ENCODE results near the gene CILP. TPM values are rescaled to one million over a fixed set of nuclear protein-coding genes. Genes with fewer than 3 reads are reported as not detected.

The CILP gene
- total RNA-seq, 2 experiments from 2014 or later: 0.06 TPM; not detected in 1

DNA sequence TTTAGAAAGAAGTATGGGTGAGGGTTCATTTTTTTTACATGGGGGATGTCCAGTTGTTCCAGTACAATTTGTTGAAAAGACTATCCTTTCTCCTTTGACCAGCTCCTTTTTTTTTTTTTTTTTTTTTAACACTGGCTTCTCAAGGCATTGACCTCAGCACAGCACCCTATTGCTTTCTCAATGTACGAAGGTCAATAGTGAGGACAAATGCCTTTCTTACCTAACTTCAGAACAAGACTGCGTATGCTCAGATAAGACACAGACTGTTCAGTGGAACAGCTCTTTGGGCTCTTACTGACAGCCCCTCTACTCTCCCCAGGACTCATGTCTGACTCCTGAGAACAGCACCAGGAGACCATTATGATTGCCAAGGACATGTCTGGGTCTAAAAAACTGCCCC is 10.4 kb upstream of the CILP start:
- H3K79me2 ChIP-seq (ENCODE audit: insufficient read depth, low read depth, low read length): no peaks in the 10 kb centered on the region
- H3K9me2 ChIP-seq (ENCODE audit: insufficient read depth, low read length): no peaks in the 10 kb centered on the region
- no peak overlapping the region for H3K4me2 ChIP-seq (ENCODE audit: low read length)
- H4K20me1 ChIP-seq (ENCODE audit: insufficient read depth, low read length): no peaks in the 10 kb centered on the region
- TF ChIP-seq CTCF (conservative IDR thresholded peaks at IDR 0.05; ENCODE audit: low read length) (no peak), EZH2phosphoT487 (IDR thresholded peaks at IDR 0.05; ENCODE audit: borderline replicate concordance, low read depth, low read length) (no peak)
- intact Hi-C loops (cut with micrococcal nuclease; ENCODE audit: unreplicated experiment): no loop called here
- H3K27ac ChIP-seq (ENCODE audit: low read depth, low read length, poor library complexity, severe bottlenecking): no peak overlapping the region
- BruUV-seq (replicated peaks): no TSS peak
- ChIA-PET POLR2A (no interaction called here), CTCF (ENCODE audit: unreplicated experiment) (interaction anchor here (0.6 kb wide), 1 partner anchor 59 kb away, joined by 3 read pairs; no protein-coding TSS in a partner anchor)
- H3K4me3 ChIP-seq (ENCODE audit: low read depth, low read length, poor library complexity, severe bottlenecking): no peak overlapping the region
- no peak overlapping the region for H2AFZ ChIP-seq (ENCODE audit: low read length)
- no peaks in the 10 kb centered on the region for H3K36me3 ChIP-seq (ENCODE audit: insufficient read depth, low read length)
- no peaks in the 10 kb centered on the region for H3K9me3 ChIP-seq (ENCODE audit: low read length)
- H3K4me1 ChIP-seq (ENCODE audit: insufficient read depth, low read length, poor library complexity, severe bottlenecking): no peaks in the 10 kb centered on the region
- DNase-seq (ENCODE audit: low spot score): no peak

DNA sequence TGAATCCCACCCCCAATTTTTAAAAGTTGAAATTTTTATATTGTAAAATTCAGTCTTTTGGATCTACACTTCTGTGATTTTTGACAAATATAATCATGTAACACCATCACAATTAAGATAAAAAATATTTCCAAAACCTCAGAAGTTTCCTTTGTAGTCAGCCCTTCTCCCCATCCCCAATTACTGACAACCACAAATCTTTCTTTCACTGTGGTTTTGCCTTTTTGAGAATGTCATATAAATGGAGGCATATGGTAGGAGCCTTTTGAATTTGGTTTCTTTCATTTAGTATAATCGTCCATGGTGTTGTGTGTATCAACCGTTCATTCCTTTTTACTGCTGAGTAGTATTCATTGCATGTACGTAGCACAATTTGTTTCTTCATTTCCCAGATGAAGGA is 7.9 kb upstream of the CILP start:
- Histone ChIP-seq H3K9me2 (ENCODE audit: insufficient read depth, low read length) (no peaks in the 10 kb centered on the region), H3K9me3 (ENCODE audit: low read length) (no peaks in the 10 kb centered on the region), H3K27ac (ENCODE audit: low read depth, low read length, poor library complexity, severe bottlenecking) (no peak overlapping the region), H2AFZ (ENCODE audit: low read length) (no peak overlapping the region), H4K20me1 (ENCODE audit: insufficient read depth, low read length) (no peaks in the 10 kb centered on the region), H3K36me3 (ENCODE audit: insufficient read depth, low read length) (no peaks in the 10 kb centered on the region), H3K79me2 (ENCODE audit: insufficient read depth, low read depth, low read length) (no peaks in the 10 kb centered on the region), H3K4me1 (ENCODE audit: insufficient read depth, low read length, poor library complexity, severe bottlenecking) (no peaks in the 10 kb centered on the region), H3K4me3 (ENCODE audit: low read depth, low read length, poor library complexity, severe bottlenecking) (no peak overlapping the region), H3K4me2 (ENCODE audit: low read length) (no peak overlapping the region)
- ChIA-PET CTCF (ENCODE audit: unreplicated experiment) (no interaction called here), POLR2A (no interaction called here)
- DNase-seq (ENCODE audit: low spot score): no peak
- intact Hi-C loops (cut with micrococcal nuclease; ENCODE audit: unreplicated experiment): no loop called here
- no TSS peak for BruUV-seq (replicated peaks)
- TF ChIP-seq CTCF (conservative IDR thresholded peaks at IDR 0.05; ENCODE audit: low read length) (no peak), EZH2phosphoT487 (IDR thresholded peaks at IDR 0.05; ENCODE audit: borderline replicate concordance, low read depth, low read length) (no peak)

DNA sequence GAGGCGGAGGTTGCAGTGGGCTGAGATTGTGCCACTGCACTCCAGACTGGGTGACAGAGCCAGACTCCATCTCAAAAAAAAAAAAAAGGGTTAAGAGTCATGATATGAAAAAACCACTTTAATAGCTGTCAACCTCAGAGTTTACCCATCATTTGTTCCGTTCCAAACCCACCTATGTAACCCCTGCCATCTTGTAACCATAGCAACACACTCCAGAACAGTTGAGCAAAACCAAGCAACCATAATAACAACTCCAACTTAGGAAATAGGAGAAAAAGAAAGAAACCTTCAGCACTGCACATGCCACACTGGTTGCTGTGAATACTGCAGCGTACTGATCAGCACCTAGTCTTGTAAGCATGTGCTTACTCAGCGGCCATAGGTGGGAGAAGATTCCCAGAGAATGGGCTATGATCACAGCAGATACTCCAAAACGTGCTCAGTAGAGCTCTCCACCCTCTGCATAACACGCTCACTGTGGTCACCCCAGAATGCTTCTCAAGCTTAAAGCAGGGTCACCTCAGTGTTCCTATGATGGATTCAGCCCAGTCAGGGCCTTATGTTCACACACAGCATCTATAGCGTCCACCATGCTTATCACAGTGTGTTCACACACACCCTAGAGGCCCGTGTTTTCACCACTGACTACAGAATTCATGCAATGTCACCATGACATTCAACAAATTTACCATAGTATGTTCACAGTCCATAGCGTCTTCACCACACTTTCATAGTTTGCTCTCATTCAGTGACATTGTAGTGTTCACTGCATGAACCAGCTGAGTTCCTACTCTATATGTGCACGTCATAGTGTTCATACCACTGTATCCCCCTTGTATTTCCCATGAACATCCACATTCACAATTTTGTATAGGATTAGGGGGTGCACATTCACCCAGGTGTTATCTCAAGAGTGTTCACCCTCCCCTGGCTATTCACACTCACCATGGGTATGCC is 6.5 kb upstream of the CILP start:
- H3K27ac ChIP-seq (ENCODE audit: low read depth, low read length, poor library complexity, severe bottlenecking): no peak overlapping the region
- CTCF ChIA-PET (ENCODE audit: unreplicated experiment): no interaction called here
- POLR2A ChIA-PET: no interaction called here
- no peak for DNase-seq (ENCODE audit: low spot score)
- H3K9me2 ChIP-seq (ENCODE audit: insufficient read depth, low read length): no peaks in the 10 kb centered on the region
- H4K20me1 ChIP-seq (ENCODE audit: insufficient read depth, low read length): no peaks in the 10 kb centered on the region
- BruUV-seq (replicated peaks): no TSS peak
- no peaks in the 10 kb centered on the region for H3K9me3 ChIP-seq (ENCODE audit: low read length)
- no peak overlapping the region for H2AFZ ChIP-seq (ENCODE audit: low read length)
- intact Hi-C loops (cut with micrococcal nuclease; ENCODE audit: unreplicated experiment): no loop called here
- no peaks in the 10 kb centered on the region for H3K36me3 ChIP-seq (ENCODE audit: insufficient read depth, low read length)
- H3K79me2 ChIP-seq (ENCODE audit: insufficient read depth, low read depth, low read length): no peaks in the 10 kb centered on the region
- TF ChIP-seq CTCF (conservative IDR thresholded peaks at IDR 0.05; ENCODE audit: low read length): no peak
- no peak for TF ChIP-seq EZH2phosphoT487 (IDR thresholded peaks at IDR 0.05; ENCODE audit: borderline replicate concordance, low read depth, low read length)
- no peak overlapping the region for H3K4me2 ChIP-seq (ENCODE audit: low read length)
- no peaks in the 10 kb centered on the region for H3K4me1 ChIP-seq (ENCODE audit: insufficient read depth, low read length, poor library complexity, severe bottlenecking)
- H3K4me3 ChIP-seq (ENCODE audit: low read depth, low read length, poor library complexity, severe bottlenecking): no peak overlapping the region

Measured in OCI-LY7 (cell line).